ENCODE results near the gene TMEM59. TPM values are rescaled to one million over a fixed set of nuclear protein-coding genes. Genes with fewer than 3 reads are reported as not detected.
"Not testable (repeated sequence)": the region's sequence is repeated elsewhere in the genome, so short reads cannot be mapped to it uniquely, and the experiment has no call there.

The TMEM59 gene
- total RNA-seq, 4 donors from 2014 or later = 156 to 248 (median 224) TPM

DNA sequence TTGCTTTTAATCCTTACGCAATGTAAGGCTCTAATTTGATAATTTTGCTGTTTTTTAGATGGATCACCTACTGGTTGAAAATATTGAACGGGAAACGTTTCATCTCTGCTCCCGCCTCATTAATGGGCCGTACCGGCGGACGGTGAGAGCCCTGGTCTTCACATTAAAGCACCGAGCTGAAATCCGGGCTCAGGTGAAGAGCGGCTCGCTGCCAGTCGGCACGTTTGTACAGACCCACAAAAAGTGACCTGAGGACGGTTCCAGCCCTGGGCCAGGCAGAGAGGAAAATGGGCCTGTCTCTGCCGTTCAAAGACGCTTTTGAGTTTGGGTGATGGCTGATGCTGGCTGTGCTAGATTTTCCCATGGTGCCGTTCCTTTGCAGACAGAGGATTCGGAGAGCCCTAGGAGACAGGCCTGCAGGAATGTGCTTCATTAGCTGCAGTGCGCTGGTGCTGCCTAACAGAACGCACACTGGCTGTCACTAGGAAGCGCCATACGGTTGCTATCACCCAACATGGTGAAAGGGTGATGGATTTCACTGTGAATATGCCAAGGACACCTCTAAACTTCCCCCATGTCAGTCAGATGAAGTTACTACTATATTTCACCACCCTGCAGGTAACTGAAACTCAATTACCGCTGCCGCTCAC, 43.3 kb upstream of the TMEM59 start:
- Histone ChIP-seq H3K27me3 (no peaks in the 10 kb centered on the region), H3K9me3 (no peaks in the 10 kb centered on the region), H3K4me1 (no peaks in the 10 kb centered on the region), H3K27ac (peak overlapping the region in 1 of 4 donors; percentile 17), H3K36me3 (no peaks in the 10 kb centered on the region), H3K4me3 (no peak overlapping the region)
- in situ Hi-C loops (cut with MboI; ENCODE audit: low sequenced_read_pairs in 4 of 4) = no loop called here
- intact Hi-C loops (cut with DNase I; ENCODE audit: low total_unique reads) = no loop called here
- ATAC-seq (no peak), DNase-seq (no peak)
- TF ChIP-seq POLR2A (IDR thresholded peaks at IDR 0.05) = no peak
- TF ChIP-seq, protein P1, sequence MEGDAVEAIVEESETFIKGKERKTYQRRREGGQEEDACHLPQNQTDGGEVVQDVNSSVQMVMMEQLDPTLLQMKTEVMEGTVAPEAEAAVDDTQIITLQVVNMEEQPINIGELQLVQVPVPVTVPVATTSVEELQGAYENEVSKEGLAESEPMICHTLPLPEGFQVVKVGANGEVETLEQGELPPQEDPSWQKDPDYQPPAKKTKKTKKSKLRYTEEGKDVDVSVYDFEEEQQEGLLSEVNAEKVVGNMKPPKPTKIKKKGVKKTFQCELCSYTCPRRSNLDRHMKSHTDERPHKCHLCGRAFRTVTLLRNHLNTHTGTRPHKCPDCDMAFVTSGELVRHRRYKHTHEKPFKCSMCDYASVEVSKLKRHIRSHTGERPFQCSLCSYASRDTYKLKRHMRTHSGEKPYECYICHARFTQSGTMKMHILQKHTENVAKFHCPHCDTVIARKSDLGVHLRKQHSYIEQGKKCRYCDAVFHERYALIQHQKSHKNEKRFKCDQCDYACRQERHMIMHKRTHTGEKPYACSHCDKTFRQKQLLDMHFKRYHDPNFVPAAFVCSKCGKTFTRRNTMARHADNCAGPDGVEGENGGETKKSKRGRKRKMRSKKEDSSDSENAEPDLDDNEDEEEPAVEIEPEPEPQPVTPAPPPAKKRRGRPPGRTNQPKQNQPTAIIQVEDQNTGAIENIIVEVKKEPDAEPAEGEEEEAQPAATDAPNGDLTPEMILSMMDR (IDR thresholded peaks at IDR 0.05 in 4 of 5, conservative IDR thresholded peaks at IDR 0.05 in 1 of 5) = no peak

DNA sequence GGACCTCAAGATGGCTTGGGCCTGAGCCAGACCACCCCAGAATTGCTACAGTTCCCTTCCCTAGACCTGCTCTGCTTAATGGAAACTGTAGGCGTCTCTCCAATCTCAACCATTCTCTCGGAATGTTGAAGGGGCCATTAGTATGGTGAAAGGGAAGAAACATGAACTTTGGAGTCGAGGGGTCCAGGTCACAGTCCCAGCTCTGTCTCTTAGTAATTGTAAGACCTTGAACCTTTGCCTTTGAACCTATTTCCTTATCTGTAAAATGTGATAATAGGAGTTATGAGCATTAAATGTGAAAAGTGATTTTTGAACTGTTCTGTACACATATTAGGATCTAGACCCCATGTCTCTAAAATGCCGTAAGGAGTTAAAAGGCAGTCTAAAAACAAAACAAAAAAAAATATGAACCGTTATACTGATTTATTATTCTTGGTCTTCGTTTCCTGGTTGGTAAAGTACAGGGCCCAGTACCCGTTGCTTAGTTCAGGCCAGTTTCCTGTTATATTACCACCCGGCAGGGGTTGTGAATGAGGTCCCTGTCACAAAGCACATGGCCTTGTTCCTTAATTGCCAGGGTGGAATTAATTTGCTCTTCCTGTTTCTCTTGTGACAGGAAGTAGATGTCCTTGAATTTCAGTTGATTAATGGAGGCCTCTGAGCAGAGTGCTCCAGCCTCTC, 42.7 kb upstream of the TMEM59 start:
- no peaks in the 10 kb centered on the region for H3K36me3 ChIP-seq
- no peaks in the 10 kb centered on the region for H3K4me1 ChIP-seq
- TF ChIP-seq POLR2A (IDR thresholded peaks at IDR 0.05) = no peak
- TF ChIP-seq, protein P1 (IDR thresholded peaks at IDR 0.05 in 4 of 5, conservative IDR thresholded peaks at IDR 0.05 in 1 of 5) = no peak
- no peaks in the 10 kb centered on the region for H3K9me3 ChIP-seq
- in situ Hi-C loops (cut with MboI; ENCODE audit: low sequenced_read_pairs in 4 of 4) = no loop called here
- intact Hi-C loops (cut with DNase I; ENCODE audit: low total_unique reads) = no loop called here
- peak overlapping the region in 2 of 4 donors; percentile 32 to 39 for H3K27ac ChIP-seq
- no peak for DNase-seq
- no peak overlapping the region for H3K4me3 ChIP-seq
- ATAC-seq = peak in 1 of 2 donors; percentile 24
- H3K27me3 ChIP-seq = no peaks in the 10 kb centered on the region

- ATAC-seq; intact Hi-C loops (cut with DNase I; ENCODE audit: low total_unique reads): not testable (repeated sequence)
Measured at GRCh38 chr1:54094730-54095105, 41.7 kb upstream of the TMEM59 start.

DNA sequence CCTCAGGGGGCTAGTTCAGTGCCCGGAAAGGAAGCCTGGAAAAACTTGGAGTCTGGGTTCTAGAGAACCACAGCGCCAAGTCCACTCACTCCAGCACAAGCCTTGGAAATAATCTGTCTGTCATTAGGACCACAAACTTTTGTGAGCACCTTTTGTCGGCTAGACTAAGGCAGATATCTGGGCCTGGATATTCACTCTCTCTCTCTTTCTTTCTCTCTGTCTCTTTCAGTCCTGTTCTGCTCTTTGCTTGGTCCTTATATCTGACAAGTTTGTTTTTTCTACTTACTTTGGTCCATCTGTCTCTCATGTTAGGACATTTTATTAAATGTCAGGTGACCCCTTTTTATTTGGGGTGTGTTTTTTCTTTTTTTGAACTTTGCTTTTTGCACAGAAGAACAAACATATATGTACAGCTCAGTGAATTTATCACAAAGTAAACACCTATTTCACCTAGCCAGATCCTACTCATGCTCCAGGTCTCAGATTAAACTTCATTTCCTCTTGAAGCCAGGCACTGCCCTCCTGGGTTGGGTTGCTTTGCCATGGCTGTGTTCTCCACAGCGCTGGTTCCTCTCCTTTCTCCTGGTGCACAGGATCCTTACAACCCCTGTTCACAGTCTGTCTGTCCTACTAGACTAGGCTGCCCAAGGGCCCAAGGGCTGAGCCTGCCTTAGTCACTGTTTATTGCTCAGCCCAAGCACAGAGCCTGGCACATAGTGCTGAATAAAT, 41.2 kb upstream of the TMEM59 start:
- no peak for ATAC-seq
- DNase-seq = no peak
- in situ Hi-C loops (cut with MboI; ENCODE audit: low sequenced_read_pairs in 4 of 4) (no loop called here), intact Hi-C loops (cut with DNase I; ENCODE audit: low total_unique reads) (no loop called here)
- Histone ChIP-seq H3K9me3 (no peaks in the 10 kb centered on the region), H3K36me3 (peaks cover 0 to 6% of the 10 kb centered on the region in 2 donors), H3K4me3 (no peak overlapping the region), H3K4me1 (no peaks in the 10 kb centered on the region), H3K27me3 (no peaks in the 10 kb centered on the region), H3K27ac (no peak overlapping the region)
- TF ChIP-seq, protein P1 (IDR thresholded peaks at IDR 0.05 in 4 of 5, conservative IDR thresholded peaks at IDR 0.05 in 1 of 5) = no peak
- no peak for TF ChIP-seq POLR2A (IDR thresholded peaks at IDR 0.05)

More at GRCh38 chr1:54094730-54095105, 41.7 kb upstream of the TMEM59 start:
- H3K9me3 ChIP-seq; H3K27ac ChIP-seq; H3K4me3 ChIP-seq; H3K36me3 ChIP-seq; in situ Hi-C loops (cut with MboI; ENCODE audit: low sequenced_read_pairs in 4 of 4); H3K27me3 ChIP-seq; DNase-seq; H3K4me1 ChIP-seq: not testable (repeated sequence)

DNA sequence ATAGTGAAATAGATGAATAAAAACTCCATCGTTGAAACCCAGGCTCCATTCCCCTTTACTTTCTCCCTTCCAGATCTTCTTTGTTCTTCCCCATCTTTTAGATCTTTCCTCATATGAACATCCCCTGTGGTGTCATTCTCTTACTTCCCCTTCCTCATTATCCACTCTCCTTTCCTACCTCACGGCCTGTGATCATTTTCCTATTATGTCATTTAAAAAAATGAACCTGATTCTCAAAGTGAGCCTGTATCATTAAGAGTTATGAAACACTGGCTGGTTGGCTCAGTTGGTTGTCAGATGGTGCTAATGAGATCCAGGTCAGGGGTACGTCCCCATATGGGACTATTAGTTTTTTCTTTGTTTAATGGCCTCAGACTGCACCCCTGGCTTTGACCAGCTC, 38.7 kb upstream of the TMEM59 start:
- H3K27ac ChIP-seq = no peak overlapping the region
- peaks cover 0 to 6% of the 10 kb centered on the region in 2 donors for H3K36me3 ChIP-seq
- H3K27me3 ChIP-seq = no peaks in the 10 kb centered on the region
- intact Hi-C loops (cut with DNase I; ENCODE audit: low total_unique reads) (no loop called here), in situ Hi-C loops (cut with MboI; ENCODE audit: low sequenced_read_pairs in 4 of 4) (no loop called here)
- TF ChIP-seq, protein P1 (IDR thresholded peaks at IDR 0.05 in 4 of 5, conservative IDR thresholded peaks at IDR 0.05 in 1 of 5) = no peak
- TF ChIP-seq POLR2A (IDR thresholded peaks at IDR 0.05) = no peak
- no peak overlapping the region for H3K4me3 ChIP-seq
- ATAC-seq (no peak), DNase-seq (no peak)
- no peaks in the 10 kb centered on the region for H3K4me1 ChIP-seq
- no peaks in the 10 kb centered on the region for H3K9me3 ChIP-seq

Measured in gastrocnemius medialis (tissue), 4 donors.